GM21786 (cell line): ENCODE data around the gene MANEA.
"Not testable (repeated sequence)": the region's sequence is repeated elsewhere in the genome, so short reads cannot be mapped to it uniquely, and the experiment has no call there.

ENCODE experiments used
- ATAC-seq: cut with Tn5 transposase; IDR thresholded peaks from one replicate; pipeline ENCODE4 v1.9.1; 2021; ENCODE audit not compliant: unreplicated experiment

MANEA gene, protein sequence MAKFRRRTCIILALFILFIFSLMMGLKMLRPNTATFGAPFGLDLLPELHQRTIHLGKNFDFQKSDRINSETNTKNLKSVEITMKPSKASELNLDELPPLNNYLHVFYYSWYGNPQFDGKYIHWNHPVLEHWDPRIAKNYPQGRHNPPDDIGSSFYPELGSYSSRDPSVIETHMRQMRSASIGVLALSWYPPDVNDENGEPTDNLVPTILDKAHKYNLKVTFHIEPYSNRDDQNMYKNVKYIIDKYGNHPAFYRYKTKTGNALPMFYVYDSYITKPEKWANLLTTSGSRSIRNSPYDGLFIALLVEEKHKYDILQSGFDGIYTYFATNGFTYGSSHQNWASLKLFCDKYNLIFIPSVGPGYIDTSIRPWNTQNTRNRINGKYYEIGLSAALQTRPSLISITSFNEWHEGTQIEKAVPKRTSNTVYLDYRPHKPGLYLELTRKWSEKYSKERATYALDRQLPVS

DNA sequence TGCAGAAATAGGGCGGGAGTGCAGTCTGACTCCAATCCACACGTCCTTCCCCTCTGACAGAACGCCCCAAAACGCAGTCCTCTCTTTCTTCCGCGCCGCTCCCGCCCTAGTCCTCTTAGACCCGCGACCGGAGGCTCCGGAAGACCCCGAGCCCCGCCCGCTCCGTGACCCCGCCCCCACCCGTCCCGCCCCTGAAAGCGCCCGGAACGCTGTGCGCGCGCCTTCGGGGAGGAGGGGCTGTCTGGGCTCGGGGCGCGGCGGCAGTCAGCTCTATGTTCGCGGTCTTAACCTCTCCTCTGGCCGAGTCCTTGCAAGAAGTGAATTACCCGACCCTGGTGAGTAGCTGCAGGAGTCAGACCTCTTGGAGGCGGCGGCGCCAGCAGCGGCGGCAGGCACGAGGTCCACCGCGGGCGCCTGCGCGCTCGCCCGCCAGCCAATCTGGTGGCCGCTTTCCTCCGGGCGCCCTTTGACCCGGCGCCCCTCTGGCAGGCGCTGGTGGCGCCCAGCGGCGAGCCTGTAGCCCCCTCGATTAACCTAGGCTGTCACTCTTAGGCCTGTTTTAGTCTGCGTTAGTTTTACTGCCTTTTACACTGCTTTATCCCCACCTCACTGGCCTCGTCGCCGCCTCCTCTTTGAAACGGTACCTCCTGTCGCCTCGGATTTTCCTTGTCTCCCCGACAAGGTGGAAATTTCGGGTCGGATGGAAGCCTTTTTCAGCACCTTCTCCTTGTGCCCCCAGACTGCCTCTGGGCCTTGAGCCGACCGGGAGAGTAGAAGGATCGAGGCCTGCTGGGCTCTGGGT, at the start of gene MANEA:
Gene MANEA (plus strand): TSS at position 232 of the 802 bp plus-strand sequence. CDS start 8,905 bp downstream, outside the sequence.
- ATAC-seq: peak; percentile 70

DNA sequence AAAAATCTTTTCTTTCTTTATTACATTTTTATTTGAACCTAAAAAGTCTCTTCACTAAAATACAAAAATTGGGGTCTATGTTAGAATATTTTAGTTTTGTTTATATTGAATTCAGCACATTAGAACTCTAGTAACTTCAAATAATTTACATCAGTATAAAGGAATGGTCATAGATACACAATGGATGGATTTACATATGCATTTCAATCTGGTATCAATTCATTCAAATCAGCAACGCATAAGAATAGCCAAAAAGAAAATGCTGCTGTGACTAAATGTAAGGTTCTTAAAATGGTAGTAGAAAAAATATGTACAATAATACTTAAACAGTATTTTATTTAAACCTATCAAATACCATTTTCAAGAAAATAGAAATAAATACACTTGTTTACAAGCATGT, 47.6 kb upstream of the MANEA start:
- ATAC-seq: no peak

DNA sequence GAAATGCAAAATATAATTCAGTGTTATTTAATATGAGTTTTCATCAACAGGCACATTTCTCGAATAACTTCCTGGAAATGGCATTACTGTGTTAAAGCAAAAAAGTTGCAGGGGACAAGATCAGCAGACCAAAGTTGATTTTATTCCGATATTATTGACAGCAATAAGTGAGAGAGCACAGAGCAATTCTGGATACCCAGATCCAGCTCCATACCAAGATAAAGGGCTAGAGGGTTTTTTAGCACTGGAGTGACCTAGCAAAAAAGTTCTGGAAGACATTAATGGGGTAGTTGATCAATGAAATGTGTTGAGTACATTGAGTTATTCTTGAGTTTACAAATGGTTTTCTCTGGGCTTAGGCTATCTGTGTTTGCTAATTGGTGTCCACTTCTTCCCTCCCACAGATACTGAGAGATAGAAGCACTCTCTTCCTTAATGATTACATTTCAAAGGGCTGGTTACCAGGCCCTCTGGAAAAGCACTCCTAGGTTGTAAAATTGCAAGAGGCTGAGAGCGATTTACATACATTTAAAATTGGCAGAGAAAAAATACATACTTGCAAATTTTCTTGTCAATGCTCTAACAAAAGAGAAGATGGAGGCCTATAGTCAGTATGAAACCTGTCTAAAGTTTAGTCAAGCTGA, 47.0 kb upstream of the MANEA start:
- no peak for ATAC-seq

DNA sequence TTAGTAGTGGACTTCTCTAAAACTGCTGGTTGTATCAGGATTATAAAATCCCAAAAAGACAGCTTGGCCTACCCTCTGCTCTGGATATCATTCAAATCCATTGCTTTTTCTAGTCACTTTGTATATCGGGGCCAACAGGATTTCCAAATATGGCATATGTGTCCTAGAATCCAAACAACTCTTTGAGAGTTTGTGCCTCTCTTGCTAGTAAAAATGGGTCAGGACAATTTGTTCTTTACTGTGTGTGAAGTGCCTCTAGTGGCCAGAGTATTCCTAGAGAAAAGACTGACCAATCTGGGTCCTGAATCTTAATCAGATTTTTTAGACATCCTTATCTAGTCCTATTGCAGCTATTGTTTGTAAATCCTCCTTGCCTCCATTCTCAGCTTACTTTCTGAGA, 33.5 kb upstream of the MANEA start:
- no peak for ATAC-seq

DNA sequence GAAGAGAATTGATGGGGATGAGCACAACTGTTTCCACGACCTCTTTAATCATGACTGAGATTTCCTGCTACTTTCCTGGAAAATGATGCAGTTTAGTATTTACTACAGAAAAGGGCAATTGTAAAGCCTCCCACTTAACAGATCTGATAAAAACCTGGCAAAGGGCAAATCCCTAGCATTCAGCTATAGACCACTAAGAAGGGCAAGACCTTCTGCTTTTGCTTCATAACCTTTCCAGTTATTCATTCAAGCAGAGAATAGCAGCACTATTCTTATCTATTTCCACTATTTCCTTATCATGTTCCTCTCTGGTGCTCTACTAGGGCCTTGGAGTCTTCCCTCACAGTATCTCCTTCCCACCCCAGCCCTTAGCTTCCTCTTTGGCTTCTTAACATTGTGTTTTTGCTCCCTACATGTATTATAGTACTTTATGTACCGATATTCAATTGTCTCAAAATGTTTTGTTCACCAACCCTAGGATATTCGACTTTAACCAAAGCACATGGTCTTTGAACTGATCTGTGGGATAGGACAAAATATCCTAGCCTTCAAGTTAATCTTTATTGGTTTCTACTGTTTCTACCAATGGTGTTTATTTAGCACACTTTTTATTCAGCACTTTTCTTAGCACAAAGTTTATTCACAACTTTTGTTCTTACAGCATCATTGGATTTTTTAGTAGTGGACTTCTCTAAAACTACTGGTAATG, 32.7 kb upstream of the MANEA start:
- ATAC-seq: no peak

DNA sequence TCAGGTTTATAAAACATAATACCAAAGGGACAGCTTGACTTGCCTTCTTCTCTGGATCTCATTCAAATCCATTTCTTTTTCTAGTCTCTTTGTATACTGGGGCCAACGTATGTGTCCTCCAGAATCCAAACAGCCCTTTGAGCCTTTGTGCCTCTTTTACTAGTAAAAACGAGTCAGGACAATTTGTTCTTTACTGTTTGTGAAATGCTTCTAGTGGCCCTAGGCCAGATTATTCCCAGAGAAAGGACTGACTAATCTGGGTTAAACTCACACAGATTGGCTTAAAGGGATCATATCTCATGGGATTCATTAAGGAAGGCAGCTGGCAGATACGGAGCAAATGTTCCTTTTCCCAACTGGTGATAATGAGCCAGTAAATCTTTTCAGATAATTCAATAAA, 32.1 kb upstream of the MANEA start:
- ATAC-seq: no peak

DNA sequence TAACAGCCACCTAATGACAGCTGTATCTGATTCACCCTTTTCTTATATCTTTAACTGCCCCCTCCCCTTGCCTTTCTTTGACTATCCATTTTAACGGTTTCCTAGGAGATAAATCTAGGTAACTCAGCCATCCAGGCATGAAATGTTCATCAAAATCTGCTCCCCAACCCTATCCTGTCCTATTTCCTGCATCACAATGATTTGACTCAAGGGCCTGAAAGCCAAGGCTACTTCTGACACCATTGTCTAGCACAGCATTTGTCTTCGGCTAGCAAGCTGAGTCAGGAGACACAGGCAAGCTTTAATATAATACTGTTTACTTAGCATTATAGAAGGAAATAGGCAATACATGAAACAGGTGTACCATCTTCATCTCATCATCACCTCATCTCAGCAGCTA, 31.6 kb upstream of the MANEA start:
- no peak for ATAC-seq

DNA sequence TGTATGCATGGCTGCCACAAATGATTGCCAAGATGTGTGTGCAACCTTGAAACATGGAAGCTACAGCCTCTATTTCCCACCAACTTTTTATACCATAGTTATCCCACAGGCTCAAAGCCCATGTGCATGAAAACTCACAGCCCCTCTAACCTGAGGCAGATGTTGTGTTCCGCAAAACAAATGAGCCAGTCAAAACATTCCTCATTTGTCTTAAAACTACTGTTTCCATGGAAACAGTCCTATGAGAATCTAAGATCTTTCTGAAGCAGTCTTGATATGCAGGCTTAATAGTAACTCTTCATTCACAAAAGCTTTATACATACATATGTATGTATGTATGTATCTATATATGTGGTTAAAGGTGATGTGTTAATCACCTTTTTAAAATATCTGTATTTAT, 31.2 kb upstream of the MANEA start:
- ATAC-seq: no peak

DNA sequence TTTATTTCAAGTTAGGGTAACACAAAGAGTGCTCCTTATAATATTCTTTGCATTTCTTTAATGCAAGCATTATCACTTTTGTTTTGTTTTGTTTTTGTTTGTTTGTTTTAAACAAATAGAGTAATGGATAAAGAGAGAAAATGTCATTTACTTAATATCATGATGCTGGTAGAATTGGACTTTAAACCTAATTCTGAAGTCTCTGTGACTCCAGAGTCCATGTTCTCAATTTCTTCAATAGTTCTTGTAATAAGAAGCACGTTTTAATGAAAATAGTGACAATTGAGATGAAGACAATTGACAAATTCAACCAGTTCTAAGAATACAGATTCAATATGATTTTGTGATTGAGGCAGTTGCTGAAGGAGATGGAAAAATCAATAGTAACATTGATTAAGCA, 30.3 kb upstream of the MANEA start:
- ATAC-seq: no peak

DNA sequence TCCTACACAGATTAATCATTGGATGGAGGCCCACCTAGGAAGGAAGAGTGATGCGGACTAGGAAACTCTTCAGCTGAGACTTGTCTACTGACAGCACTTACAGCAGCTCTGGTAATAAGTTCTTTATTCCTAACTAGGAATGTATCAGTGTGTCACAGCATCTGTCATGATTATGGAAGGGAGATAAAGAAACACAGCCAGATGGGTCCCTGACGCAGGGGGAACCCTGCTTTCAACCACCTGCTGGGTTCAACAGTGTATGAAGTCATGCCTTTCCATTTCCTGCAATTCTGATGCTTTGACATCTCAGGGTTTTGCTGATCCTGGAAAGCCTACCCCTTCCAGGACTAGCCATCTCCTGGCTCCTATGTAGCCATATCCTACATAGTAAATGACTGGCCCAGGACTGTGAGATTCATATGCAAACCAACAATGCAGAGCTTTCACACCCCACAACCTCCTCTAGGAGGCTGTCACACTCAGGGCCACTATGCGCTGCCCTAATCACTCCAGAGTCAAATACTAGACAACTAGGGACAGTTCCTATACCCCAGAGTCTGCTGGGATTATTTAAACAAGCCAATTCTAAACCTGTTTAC, 29.0 kb upstream of the MANEA start:
- no peak for ATAC-seq

DNA sequence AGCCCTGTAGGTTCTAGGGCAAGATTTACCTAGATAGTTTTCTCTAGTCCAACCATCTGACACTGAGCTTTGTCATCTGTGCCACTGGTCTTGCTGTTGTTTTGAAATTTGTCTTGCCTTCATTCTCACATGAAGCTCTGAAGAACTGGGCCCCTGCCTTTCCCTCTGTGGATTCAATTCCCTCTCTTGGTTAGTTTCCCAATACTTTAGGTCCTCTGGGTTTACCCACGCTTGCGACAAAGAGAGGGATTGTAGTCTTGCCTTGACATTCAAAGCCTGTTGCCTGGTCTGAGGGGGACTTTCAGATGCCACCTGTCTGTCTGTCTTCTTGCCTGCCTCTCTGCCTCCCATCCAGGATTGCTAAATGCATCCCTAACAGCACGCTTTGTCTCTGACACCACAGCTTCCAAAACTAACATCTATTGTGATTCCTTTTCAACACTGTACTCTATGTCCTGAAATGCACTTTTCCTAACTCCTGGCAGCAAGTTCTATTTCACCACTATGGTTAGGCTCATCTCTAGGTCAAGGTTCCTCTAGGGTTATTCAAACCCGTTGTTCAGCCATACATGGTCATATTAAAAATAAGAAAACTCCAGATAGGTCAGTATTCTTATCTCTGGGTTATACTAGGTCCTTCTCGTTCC, 25.5 kb upstream of the MANEA start:
- no peak for ATAC-seq

DNA sequence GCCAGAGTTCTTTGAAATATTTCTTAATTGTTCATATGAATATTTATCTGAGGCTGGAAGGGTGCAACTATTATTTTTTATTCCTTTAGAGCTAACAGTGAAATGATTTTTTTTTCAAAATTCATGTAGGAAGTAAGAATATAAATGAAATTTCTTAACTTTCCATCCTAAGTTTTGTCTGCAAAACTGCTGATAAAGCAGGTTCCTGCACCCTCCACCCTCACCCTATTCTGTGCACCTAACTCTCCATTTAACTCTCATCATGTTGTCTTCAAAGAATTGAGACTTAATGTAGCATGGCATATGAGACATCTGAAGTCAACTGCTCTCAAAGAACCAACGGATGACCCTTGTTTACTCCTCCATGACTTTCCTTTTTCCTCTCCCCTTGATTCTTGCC, 23.5 kb upstream of the MANEA start:
- ATAC-seq: no peak

DNA sequence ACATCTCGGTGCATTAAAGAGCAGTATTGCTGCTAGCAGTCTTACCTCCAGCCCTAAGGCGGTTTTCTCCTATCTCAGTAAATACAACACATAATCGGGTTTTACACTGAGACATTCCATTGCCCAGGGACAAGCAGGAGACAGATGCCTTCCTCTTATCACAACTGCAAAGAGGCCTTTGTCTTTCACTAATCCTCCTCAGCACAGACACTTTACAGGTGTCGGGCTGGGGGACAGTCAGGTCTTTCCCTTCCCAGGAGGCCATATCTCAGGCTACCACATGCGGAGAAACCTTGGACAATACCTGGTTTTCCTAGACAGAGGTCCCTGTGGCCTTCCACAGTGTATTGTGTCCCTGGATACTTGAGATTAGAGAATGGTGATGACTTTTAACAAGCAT, 16.4 kb upstream of the MANEA start:
- not testable (repeated sequence) for ATAC-seq

DNA sequence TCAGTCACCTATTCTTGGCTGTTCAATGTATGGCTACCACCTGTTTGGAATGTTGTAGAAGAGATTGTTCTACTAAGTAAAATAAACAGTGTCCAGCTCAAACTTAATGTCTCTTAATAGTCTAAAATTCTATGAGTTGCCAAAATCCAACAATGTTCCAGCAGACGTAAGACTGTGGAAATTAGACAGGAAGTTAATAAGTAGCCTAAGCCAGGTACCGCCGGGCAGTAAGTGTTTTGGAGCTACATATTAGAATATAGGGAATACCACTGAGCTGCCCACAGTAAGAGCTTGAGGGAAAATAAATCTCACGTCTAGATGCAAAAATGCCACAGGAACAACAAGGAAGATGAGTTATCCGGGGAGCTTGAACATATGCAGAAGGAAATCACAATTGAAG, 7.8 kb upstream of the MANEA start:
- no peak for ATAC-seq

DNA sequence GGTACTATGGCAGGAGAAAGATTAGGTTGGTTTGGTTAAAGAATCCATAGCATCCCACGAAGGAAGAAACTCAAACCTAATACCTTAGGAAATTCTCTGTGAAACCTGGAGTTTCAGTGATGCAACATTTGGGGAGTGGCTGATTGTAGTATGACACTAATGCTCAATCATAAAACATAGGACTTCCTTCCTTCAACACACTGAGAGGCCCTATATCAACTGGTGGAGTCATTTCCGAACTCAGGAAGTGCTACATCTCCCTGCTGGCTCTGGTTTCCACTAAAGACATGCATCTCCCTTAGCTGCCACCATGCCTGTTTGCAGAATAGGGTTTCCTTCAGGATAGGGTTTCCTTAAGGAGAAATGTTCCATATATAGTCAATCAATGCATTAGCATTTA, 5.2 kb upstream of the MANEA start:
- no peak for ATAC-seq

DNA sequence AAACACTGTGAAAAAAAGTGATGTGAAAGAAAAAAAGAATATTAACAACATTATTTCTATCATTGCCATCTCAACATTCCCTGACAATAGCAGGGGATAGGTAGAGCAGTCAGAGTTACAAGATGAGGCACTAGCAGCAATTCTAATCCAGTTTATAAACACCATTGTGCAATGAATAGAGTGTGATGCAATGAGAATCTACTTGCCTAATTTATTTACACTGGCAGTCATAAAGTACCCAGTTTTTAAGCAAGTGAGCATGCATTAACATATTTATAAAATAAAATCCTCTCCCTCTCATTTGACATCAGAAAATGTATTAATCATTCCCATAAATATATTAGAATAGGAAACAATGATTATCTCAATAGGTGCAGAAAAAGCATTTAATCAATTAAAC, 2.5 kb upstream of the MANEA start:
- ATAC-seq: no peak

DNA sequence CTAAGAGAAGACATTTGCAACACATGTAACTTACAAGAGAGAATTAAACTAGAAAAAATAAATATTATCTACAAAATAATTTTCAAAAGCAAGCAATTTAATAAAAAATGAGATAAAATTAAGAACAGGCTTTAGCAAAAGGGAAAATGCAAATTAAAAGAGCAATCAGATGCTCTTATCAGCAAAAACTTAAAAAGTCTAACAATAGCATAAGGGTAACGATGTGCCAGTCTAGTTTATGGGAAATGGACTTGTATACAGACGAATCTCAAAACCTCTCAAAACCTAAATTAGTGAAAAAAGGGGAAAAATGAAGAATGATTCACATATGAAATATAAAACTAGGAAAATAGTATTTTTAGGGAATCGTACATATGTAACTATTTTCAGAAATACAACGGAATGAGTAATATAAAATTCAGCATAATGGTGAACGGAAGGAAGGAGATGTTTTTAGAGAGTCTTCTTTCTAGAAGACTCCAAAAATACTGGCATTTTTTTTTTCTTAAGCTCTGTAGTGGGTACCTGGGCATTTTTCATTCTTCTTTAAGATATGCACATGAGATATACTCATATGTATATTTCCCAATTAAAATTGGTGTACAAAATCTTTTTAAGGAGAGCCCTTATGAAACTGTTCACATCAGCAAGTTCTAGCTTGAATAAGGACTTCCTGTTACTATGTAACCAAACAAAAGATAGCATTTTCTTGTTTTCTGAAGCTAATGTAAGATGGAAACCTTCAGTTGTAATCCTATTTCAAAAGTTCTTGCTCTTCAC, 927 bp upstream of the MANEA start:
- ATAC-seq: peak; percentile 20

DNA sequence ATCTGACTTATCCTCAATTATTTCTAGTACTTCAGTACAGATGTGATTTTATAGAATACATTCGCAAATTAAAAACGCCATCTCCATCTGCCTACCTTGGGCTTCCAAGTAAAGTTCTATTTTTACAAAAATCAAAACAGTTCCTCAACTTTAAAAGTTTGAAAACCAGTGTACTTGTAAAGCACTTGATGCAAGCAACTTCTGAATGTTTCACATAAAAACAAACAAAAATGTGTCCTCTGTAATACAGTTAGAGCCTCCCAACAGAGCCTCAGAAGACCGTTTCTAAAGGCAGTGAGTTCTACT, 384 bp upstream of the MANEA start:
- ATAC-seq: no peak

DNA sequence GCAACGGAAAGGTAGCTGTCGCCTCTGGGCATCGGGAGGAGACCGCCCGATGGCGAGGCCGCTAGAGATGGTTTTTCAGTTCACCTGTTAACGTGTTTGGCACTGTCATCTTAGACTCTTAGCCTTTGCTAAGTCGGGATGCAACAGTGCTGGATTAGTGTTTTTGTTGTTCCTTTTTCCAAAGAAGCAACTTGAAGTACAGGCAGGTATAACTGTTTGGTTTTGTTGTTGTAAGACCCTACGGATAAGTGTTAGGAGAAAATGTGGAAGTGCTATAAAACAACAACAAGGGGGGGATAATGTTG, 723 bp downstream of the MANEA start:
- peak; percentile 8 for ATAC-seq

DNA sequence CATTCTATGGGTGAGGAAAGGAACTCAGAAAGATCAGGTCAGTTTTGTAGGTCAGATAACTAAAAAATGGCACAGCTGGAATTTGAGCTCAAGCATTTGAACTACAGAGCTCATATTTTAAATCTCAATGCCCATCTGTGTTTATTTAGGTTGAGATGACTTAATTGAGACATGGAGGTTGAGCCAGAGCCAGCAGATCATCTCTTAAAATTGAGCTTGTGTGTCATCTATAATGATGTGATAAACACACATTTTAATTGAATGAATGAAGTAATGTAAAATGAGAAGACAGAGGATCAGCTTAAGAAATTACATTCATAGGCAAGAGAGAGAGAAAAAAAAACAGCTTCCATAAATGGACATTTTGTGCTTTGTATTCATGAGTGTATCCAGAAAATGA, 3.7 kb downstream of the MANEA start:
- no peak for ATAC-seq
